COLO668 (cell line): ENCODE results near the gene HLA-DRB5.
"Not testable (repeated sequence)": the region's sequence is repeated elsewhere in the genome, so short reads cannot be mapped to it uniquely, and the experiment has no call there.

Source experiments
- DNase-seq: peaks from one replicate; lab custom pipeline; 2025; ENCODE audit not compliant: unreplicated experiment; lab: John Stamatoyannopoulos, UW

The HLA-DRB5 gene

DNA sequence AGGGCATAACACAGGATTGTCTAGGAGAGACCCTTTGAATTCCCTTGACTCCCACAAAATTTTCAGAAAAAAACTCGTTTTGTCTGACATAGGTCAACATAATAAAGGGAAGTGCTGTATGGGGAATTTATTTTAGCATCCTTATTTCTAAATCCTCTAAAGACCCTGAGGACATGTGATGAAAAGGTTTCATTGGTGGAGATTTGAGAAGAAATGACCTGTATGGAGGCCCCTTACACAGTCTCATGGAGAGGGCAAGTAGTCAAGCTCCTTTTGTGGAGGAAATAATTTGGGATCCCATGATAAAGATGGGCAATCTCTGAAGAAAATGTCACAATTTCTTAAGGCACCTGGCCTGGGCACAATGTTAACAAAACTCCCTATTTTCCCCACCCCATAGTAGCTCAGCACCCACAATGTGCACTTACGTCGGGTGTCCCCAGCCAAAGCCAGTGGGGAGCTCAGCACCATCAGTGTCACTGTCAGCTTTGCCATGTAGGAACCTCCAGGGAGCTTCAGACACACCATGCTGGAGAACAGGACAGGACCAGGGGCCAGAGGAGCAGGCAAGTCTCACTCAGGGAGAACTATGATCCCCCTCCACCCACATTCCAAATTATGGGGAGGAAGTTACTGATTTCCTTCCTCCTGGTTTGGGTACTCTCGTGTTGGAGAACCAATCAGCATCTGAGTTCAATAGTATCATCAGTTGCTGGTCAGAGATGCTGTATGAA lies at the start of gene HLA-DRB5:
TSS of gene HLA-DRB5 (minus strand) at position 591 of the 734 bp plus-strand sequence. CDS start at position 528, 63 bp downstream.
- no peak for DNase-seq

DNA sequence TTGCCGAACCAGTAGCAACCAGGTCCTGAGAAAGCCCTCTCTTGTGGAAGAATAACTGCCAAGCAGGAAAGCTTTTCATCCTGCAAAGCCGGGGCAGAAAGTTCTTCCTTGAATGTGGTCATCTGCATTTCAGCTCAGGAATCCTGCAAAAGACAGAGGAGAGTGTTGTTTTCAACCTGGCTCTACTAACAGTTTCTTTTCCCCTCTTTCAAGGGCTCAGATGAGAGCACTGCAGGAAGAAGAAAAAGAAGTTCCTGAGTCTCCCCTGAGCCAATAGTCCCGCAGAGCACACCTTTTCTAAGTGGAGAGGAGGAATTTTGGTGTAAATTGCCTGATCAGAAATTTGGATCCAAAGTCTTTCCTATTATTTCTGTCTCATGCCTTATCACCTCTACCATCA lies 48.9 kb upstream of the HLA-DRB5 start:
- DNase-seq = no peak

DNA sequence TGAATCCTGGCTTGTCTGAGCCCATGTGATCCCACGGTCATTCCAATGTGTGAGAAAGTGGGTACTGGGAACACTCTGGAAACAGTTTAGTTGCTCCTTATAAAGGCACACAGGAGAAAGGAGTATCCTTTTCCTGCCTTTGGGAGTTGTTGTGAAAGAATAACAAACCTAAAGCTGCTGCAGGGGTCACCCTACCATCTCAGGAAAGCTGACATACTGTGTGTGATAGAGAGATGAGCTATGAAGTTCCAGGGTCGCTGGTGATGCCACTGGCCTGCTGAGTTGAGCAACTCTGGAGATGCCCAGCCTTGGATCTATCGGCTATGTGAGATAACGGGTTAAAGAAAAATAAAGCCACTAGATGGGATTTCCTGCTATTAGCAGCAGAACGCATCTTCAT lies 47.4 kb upstream of the HLA-DRB5 start:
- not testable (repeated sequence) for DNase-seq

DNA sequence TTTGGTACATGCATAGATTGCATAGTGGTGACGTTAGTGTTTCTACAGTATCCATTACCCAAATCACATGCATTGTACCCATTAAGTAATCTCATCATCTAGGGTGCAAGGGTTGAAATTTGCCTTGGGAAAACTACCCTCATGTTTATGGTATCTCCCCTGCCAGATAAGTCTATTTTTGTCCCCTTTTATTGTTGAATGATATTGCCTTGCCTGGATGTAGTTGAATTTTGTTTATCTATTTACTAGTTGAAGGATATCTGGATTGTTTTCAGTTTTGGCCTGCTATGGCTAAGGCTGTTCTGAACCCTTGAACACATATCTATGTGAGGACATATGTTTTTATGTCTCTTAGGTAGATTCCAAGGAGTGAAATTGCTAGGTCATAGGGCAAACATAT lies 46.2 kb upstream of the HLA-DRB5 start:
- DNase-seq = no peak

DNA sequence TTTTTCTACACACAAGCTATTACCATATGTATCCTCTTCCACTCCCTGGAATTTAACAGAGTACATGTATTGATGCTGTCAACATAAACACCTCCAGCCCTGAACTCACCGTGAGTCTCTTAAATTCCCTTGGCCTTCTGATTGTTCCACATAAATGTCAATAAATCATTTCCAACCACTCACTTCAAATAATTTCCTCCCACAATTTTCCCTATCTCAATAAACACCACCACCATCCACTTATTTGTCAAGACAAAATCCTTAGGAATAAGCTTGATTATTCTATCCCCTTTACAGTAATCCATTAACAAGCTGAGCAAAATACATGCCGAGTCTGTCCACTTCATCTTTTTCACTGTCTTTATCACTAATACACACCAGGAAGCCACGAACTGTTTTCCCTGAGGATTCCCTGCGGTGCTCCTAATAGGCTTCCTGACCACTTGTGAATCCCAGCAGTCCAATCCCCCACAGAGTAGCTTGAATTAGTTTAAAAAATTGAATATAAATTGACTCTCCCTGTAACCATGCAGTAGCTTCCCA lies 40.3 kb upstream of the HLA-DRB5 start:
- no peak for DNase-seq

DNA sequence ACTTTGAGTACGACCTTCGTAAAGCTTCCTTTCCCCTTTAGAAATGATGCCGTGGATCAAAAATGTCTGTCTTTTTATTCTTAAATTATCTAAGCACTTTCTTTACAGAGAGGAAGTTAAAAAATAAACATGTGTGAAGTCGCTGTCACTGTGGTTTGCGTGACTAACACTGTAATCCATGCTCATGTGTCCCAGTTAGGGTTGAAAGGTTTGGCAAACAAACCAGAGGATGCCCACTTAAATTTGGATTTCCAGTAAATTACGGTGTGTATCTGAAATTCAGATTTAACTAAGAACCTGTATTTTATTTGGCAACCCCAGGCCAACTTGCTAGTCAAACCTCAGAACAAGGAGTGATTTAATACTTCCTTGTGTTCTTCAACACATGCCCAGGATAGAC lies 38.5 kb upstream of the HLA-DRB5 start:
- DNase-seq = no peak

DNA sequence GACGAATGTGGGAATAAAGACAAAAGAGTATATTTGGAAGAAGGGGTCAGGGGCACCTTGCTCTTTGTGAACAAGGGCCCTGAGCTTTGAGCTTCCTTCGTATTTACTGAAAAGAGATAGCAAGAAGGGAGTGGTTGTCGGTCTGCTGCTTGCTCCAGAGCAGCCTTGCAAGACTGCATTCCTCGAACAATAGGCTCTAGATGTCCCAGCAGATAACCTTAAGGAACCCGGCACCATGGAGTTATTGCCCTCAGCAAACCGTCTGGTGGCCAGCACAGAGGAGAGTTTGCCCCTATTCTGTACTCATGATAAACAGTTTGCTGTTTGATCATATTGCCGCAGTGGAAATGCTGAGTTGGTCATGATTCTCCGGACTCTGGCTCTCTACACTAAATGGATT lies 36.9 kb upstream of the HLA-DRB5 start:
- DNase-seq = no peak

DNA sequence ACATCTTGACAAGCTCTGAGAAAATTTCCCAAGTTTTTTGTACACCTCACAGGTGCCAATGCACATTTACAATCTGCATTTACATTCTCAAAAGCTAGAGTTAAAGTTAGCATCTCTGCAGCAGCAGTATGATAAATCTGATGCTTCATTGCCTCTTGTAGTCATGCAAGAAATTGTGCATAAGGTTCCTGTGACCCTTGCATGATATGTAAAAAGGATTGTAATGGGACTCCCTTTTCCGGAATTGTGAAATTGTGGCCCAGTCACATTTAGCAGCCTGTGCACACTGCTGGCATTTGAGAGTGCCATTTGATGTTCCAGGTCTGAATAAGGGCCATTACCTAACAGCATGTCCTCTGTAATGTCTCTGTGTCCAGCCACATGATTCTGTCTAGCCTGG lies 35.4 kb upstream of the HLA-DRB5 start:
- DNase-seq = no peak

DNA sequence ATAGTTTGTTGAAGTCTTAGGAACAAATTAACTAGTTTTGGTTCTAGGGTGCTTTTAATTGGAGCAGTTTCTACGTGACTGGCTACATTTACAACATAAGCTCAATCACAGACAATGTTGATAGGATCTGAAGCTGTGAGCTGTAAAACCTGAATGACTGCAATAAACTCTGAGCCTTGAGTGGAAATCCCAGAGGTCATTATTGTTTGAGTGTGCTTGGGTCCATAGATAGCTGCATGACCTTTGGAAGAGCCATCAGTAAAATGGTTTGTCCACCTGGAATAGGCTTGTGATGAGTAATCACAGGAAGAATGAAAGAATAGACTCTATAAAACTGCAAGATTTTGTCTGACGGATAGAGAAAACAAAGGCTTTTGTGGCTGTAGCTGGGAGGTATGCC lies 32.9 kb upstream of the HLA-DRB5 start:
- DNase-seq = no peak

DNA sequence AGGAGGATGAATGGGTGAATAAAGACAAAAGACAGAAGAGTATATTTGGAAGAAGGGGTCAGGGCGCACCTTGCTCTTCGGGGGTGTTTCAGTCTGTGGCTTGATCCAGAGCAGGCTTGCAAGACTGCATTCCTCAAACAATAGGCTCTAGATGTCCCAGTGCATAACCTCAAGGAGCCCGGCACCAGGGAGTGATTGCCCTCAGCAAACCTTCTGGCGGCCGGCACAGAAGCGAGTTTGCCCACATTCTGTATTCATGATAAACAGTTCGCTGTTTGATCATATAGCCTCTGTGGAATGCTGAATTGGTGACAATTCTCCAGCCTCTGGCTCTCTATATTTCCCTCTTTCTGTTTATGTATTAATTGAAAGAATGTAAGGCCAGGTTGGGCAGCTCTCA lies 29.7 kb upstream of the HLA-DRB5 start:
- no peak for DNase-seq

DNA sequence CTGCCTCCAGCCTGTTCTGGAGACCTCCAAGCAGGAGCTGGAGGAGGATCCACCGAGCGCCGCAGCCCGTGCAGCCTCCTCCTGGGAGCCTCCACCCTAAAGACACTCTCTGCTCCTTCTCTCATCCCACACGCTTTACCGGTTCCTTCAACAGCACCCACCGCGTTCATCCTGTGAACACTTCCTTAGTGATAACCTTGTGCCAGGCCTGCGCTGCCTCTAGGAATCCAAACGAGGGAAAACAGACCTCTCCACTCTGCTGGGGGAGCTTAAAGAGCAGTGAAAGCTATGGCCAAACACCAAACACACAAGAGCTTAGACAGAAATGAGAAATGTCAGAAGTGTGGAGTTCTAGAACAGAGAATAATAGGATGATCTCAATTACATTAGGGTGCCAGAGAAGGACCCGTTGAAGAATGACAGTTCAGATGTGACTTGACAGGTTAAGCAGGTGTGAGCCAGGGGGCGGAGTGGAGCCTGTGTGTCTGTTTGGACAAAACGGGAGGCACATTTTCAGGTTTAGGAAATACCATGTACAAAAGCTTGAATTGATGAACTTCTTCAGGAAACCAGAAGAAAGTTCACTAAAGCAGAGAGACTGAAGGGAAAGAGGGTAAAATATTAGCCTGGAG lies 28.5 kb upstream of the HLA-DRB5 start:
- DNase-seq = no peak

DNA sequence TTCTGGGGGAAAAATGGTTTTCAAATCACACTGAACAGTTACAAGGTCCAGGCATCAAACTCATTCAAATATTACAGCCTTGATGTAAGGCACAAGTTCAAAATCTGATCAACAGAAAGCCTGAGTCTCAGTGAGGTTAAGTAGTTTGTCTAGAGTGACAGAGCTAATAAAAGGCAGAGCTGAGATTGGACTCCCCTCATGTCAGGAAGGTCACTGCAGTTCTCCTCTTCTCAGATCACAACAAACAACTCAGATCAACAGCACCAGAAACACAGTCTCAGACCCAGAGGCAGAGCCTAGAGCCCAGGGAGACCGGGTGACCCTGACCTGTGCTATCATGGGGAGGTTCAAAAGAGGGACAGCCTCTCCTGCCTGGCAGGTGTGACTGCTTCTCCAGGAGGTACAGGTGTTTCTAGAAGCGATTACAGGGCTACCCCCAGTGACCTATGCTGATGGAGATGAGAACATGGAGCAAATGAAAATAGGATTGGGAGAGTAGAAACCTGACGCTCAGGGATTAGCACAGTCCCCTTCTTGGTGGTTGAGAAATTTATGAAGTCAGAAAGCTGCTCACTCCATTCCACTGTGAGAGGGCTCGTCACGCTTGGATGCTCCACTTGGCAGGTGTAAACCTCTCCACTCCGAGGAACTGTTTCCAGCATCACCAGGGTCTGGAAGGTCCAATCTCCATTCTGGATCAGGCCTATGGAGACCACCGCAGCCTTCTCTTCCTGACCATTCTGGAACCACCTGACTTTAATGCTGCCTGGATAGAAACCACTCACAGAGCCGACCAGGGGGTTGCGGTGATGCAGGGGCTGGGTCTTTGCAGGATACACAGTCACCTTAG lies 24.3 kb upstream of the HLA-DRB5 start:
- no peak for DNase-seq

DNA sequence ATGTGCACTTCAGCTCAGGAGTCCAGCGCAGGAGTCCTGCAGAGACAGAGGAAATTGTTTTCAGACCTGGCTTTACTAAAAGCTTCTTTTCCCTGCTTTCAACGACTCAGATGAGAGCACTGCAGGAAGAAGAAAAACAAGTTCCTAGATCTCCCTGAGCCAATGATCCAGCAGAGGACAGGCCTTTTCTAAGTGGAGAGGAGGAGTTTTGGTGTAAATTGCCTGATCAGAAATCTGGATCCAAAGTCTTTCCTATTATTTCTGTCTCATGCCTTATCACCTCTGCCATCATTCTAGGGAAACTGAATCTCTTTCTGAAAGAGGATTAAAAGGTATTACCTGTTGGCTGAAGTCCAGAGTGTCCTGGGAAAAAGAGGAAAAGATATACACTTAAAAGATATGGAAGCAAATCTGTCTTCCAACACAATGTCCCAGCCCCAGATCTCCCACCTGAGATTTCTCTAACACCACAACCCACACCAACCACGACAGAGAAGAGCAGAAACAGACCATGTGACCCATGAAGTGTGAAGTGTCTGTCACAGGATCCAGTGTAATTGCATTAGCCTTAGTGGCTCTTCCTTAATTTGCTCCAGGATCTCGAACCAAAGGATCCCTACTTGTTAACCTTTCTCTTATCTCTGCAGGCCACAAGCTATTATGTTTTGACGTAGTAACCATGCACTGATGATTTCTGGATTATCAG lies 23.1 kb upstream of the HLA-DRB5 start:
- no peak for DNase-seq

DNA sequence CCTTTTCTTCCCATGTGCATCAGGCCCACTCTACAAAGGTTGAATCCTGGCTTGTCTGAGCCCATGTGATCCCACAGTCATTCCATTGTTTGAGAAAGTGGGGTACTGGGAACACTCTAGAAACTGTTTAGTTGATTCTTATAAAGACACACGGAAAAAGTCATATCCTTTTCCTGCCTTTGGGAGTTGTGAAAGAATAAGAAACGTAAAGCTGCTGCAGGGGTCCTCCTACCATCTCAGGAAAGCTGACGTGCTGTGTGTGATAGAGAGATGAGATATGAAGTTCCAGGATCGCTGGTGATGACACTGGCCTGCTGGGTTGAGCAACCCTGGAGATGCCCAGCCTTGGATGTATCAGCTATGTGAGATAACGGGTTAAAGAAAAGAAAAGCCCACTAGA lies 21.3 kb upstream of the HLA-DRB5 start:
- DNase-seq = no peak

DNA sequence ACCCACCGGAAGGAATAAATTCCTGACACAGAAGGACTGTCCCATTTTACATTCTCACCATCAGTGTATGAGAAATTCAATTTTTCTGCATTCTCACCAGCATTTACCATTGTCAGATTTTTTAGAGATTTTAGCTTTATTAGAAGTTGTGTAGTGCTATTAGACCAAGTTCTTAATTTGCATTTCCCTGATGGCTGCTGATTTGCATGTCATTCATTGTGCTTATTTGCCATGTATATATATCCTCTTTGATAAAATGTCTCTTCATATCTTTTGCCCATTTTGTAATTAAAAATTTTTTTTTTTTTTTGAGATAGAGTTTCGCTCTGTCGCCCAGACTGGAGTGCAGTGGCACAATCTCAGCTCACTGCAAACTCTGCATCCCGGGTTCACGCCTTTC lies 9.8 kb upstream of the HLA-DRB5 start:
- DNase-seq = no peak

DNA sequence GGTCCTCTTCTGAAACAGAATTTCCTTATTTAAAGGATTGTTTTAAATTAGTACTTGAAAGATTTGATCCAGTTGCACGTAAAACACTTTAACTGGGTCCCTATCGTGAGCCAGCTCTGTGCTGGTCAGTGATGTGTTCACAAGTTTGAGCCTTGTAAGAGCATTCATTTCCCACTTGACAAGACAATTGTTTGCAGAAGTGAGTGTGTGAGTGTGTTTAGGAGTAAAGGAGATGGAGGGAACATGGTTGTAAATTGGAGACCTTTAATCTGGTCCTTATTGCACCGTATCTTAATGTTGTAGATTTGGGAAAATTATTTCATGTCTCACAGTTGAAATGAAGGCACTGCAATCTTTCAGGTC lies 325 bp upstream of the HLA-DRB5 start:
- DNase-seq = not testable (repeated sequence)

DNA sequence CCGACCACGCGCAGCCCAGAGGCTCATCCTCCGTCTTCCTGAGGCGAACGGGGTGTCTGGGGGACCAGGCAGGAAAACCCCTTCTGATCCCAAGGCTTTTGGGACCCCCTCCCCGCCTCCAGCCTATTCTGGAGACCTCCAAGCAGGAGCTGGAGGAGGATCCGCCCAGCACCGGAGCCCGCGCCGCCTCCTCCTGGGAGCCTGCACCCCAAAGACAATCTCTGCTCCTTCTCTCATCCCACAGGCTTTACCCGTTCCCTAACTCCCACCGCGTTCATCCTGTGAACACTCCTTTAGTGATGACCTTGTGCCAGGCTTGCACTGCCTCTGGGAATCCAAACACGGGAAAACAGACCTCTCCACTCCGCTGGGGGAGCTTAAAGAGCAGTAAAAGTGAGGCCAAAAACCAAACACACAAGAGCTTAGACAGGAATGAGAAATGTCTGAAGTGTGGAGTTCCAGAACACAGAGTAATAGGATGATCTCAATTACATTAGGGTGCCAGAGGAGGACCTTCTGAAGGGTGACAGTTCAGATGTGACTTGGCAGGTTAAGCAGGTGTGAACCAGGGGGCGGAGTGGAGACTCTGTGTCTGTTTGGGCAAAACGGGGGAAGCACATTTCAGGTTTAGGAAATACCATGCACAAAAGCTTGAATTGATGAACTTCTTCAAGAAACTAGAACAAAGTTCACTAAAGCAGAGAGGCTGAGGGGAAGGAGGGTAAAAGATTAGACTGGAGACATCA lies 7.6 kb downstream of the HLA-DRB5 start:
- no peak for DNase-seq

DNA sequence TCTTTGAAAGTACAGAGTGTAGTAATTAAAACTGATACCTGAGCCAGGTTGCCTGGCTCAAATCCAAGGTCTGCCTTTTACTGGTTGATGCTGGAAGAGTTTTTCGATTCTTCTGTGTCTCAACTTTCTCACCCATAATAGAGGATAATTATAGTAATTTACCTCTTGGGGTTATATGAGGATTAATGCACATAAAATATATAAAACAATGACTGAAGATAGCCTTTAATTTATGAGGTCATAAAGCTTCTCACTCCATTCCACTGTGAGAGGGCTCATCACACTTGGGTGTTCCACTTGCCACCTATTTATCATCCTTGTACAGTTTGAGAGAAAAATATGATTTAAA lies 10.2 kb downstream of the HLA-DRB5 start:
- DNase-seq = no peak

DNA sequence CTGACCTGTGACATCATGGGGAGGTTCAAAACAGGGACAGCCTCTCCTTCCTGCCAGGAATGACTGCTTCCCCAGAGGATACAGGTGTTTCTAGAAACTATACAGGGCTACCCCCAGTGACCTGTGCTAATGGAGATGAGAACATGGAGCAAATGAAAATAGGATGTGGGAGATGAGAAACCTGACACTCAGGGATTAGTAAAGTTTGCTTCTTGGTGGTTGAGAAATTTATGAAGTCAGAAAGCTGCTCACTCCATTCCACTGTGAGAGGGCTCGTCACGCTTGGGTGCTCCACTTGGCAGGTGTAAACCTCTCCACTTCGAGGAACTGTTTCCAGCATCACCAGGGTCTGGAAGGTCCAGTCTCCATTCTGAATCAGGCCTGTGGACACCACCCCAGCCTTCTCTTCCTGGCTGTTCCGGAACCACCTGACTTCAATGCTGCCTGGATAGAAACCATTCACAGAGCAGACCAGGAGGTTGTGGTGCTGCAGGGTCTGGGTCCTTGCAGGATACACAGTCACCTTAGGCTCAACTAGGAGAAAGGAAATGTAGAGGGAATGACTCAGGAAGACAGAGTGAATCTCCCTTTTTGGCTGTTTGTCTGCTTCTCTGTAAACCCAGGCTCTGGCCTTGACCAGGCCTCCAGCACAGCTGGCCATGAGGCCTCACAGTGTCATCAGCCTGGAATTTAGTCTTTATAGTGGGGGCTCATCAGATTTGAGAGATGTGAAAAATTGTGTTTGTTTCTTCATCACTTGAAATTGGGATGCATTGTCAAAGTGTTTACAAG lies 10.8 kb downstream of the HLA-DRB5 start:
- no peak for DNase-seq
